ENCODE results near the gene SSH3. TPM values are rescaled to one million over a fixed set of nuclear protein-coding genes. Genes with fewer than 3 reads are reported as not detected.

The SSH3 gene
- polyA plus RNA-seq, 1 donor from 2014 or later: 0.89 TPM

DNA sequence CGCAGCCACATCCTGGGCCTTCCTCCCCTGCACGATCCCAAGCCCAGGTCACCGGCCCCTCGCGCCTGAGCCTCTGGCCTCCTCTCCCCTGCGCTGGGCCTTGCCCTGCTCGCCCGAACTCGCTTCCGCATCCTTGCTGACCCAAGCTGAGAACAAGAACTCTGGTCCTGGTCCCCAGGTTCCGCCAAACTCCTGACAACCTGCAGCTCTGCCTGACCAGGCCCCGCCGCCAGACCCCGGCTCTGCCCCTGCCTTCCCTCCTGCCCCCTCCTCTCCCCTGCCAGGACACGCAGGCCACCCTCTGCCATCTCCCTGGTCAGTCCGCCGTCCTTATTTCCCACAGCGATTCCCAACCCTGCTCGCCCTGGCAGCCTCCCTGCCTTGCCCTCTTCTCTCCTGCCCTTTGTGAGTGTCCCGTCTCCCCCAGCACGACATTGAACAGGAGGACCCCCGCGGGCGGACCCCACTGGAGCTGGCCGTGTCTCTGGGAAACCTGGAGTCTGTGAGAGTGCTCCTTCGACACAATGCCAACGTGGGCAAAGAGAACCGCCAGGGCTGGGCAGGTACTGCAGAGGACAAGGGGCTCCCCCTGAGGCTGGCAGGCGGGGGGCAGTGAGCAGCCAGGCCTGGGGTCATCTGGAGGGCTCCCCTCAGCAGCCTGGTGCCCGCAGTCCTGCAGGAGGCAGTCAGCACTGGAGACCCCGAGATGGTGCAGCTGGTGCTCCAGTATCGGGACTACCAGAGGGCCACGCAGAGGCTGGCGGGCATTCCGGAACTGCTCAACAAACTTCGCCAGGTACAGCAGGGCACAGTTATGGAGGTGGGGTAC is 13.5 kb upstream of the SSH3 start:
- peak overlapping the region; percentile 79 for H3K9ac ChIP-seq (ENCODE audit: low read length)
- no peaks in the 10 kb centered on the region for H3K9me3 ChIP-seq (ENCODE audit: low read length)
- TF ChIP-seq EZH2 (IDR thresholded peaks at IDR 0.05; ENCODE audit: borderline replicate concordance, insufficient read depth, low read length, poor library complexity, severe bottlenecking) (no peak), RAD21 (conservative IDR thresholded peaks at IDR 0.05) (no peak), TAF1 (IDR thresholded peaks at IDR 0.05; ENCODE audit: low read depth) (no peak), MXI1 (conservative IDR thresholded peaks at IDR 0.05; ENCODE audit: poor library complexity, severe bottlenecking) (no peak)
- H3K4me3 ChIP-seq (ENCODE audit: low read length): peak overlapping the region; percentile 75
- H3K27ac ChIP-seq (ENCODE audit: low read length): peak overlapping the region; percentile 44
- no peaks in the 10 kb centered on the region for H3K36me3 ChIP-seq (ENCODE audit: insufficient read depth, low read length)
- H3K79me2 ChIP-seq (replicated peaks; ENCODE audit: insufficient read depth, low read length): peaks cover 6% of the 10 kb centered on the region
- H3K27me3 ChIP-seq (ENCODE audit: insufficient read depth, low read depth, low read length): no peaks in the 10 kb centered on the region
- H3F3A ChIP-seq (ENCODE audit: insufficient read depth, low read length, poor library complexity, severe bottlenecking): peaks cover 7% of the 10 kb centered on the region
- H2AFZ ChIP-seq (ENCODE audit: low read depth, low read length): peak overlapping the region; percentile 43
- H3K4me2 ChIP-seq (ENCODE audit: low read length): peak overlapping the region; percentile 79
- H4K20me1 ChIP-seq (ENCODE audit: insufficient read depth): no peaks in the 10 kb centered on the region
- H3K9me2 ChIP-seq (ENCODE audit: insufficient read depth, low read length): no peaks in the 10 kb centered on the region

DNA sequence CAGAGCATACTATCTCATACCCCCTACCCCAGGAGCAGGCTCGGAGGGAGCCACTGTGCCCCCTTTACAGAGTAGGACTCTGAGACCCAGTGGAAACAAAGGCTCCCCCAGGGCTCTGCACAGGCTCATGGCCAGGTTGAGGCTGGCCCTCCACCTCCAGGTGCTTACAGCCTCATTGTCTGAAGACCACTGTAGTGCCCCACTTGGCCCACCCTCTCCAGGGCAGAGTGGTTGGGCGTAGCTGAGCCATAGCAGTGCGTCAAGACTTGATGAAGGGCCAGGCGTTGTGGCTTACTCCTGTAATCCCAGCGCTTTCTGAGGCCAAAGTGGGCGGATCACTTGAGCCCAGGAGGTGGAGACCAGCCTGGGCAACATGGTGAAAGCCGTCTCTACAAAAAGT is 12.5 kb upstream of the SSH3 start:
- H3K9me3 ChIP-seq (ENCODE audit: low read length): no peaks in the 10 kb centered on the region
- no peak overlapping the region for H2AFZ ChIP-seq (ENCODE audit: low read depth, low read length)
- peaks cover 7% of the 10 kb centered on the region for H3F3A ChIP-seq (ENCODE audit: insufficient read depth, low read length, poor library complexity, severe bottlenecking)
- no peak overlapping the region for H3K4me2 ChIP-seq (ENCODE audit: low read length)
- H4K20me1 ChIP-seq (ENCODE audit: insufficient read depth): no peaks in the 10 kb centered on the region
- no peak overlapping the region for H3K27ac ChIP-seq (ENCODE audit: low read length)
- no peaks in the 10 kb centered on the region for H3K9me2 ChIP-seq (ENCODE audit: insufficient read depth, low read length)
- TF ChIP-seq EZH2 (IDR thresholded peaks at IDR 0.05; ENCODE audit: borderline replicate concordance, insufficient read depth, low read length, poor library complexity, severe bottlenecking) (no peak), TAF1 (IDR thresholded peaks at IDR 0.05; ENCODE audit: low read depth) (no peak), MXI1 (conservative IDR thresholded peaks at IDR 0.05; ENCODE audit: poor library complexity, severe bottlenecking) (no peak), RAD21 (conservative IDR thresholded peaks at IDR 0.05) (no peak), POLR2AphosphoS5 (IDR thresholded peaks at IDR 0.05) (no peak), SMC3 (conservative IDR thresholded peaks at IDR 0.05; ENCODE audit: poor library complexity) (no peak), EP300 (conservative IDR thresholded peaks at IDR 0.05; ENCODE audit: poor library complexity, severe bottlenecking) (no peak), REST (IDR thresholded peaks at IDR 0.05; ENCODE audit: borderline replicate concordance) (no peak)
- H3K27me3 ChIP-seq (ENCODE audit: insufficient read depth, low read depth, low read length): no peaks in the 10 kb centered on the region
- H3K79me2 ChIP-seq (replicated peaks; ENCODE audit: insufficient read depth, low read length): peaks cover 6% of the 10 kb centered on the region
- no peaks in the 10 kb centered on the region for H3K36me3 ChIP-seq (ENCODE audit: insufficient read depth, low read length)
- no peak overlapping the region for H3K9ac ChIP-seq (ENCODE audit: low read length)
- peak overlapping the region; percentile 75 for H3K4me3 ChIP-seq (ENCODE audit: low read length)

All from neural cell (in vitro differentiated cells).